ENCODE measurements around the gene SLC25A13.

Gene SLC25A13

GRCh38 chr7:96253964-96254363 is 67.9 kb downstream of the SLC25A13 start:
- H3K27ac ChIP-seq (ENCODE audit: low read length): no peak overlapping the region
- H3F3A ChIP-seq (ENCODE audit: insufficient read depth, low read length): no peaks in the 10 kb centered on the region
- no peaks in the 10 kb centered on the region for H4K20me1 ChIP-seq (ENCODE audit: insufficient read depth, low read length)
- H3K27me3 ChIP-seq (replicated peaks; ENCODE audit: insufficient read depth, low read length): no peaks in the 10 kb centered on the region
- H3K4me2 ChIP-seq (ENCODE audit: low read depth, low read length): no peak overlapping the region
- TF ChIP-seq EZH2phosphoT487 (IDR thresholded peaks at IDR 0.05; ENCODE audit: low read length) (no peak), CTCF (IDR thresholded peaks at IDR 0.05; ENCODE audit: low read length) (no peak), EZH2 (optimal IDR thresholded peaks at IDR 0.05; ENCODE audit: low read depth, low read length) (no peak)
- H3K9ac ChIP-seq (ENCODE audit: low read length): no peak overlapping the region
- H3K4me3 ChIP-seq (ENCODE audit: low read length): no peak overlapping the region
- no peak for DNase-seq
- H3K9me2 ChIP-seq (replicated peaks; ENCODE audit: insufficient read depth, low read length): no peaks in the 10 kb centered on the region
- H3K9me3 ChIP-seq (replicated peaks; ENCODE audit: insufficient read depth, low read length): no peaks in the 10 kb centered on the region
- H3K79me2 ChIP-seq (ENCODE audit: low read length): no peaks in the 10 kb centered on the region
- no peaks in the 10 kb centered on the region for H3K4me1 ChIP-seq (ENCODE audit: low read length)
- no peaks in the 10 kb centered on the region for H3K36me3 ChIP-seq (replicated peaks; ENCODE audit: insufficient read depth, low read length)
- no peak overlapping the region for H2AFZ ChIP-seq (ENCODE audit: low read length)

GRCh38 chr7:96253441-96253840 is 68.5 kb downstream of the SLC25A13 start:
- H3K9ac ChIP-seq (ENCODE audit: low read length): no peak overlapping the region
- no peak for DNase-seq
- H3K4me1 ChIP-seq (ENCODE audit: low read length): no peaks in the 10 kb centered on the region
- H3F3A ChIP-seq (ENCODE audit: insufficient read depth, low read length): no peaks in the 10 kb centered on the region
- no peak for TF ChIP-seq CTCF (IDR thresholded peaks at IDR 0.05; ENCODE audit: low read length)
- TF ChIP-seq EZH2phosphoT487 (IDR thresholded peaks at IDR 0.05; ENCODE audit: low read length): no peak
- no peak for TF ChIP-seq EZH2 (optimal IDR thresholded peaks at IDR 0.05; ENCODE audit: low read depth, low read length)
- H3K4me3 ChIP-seq (ENCODE audit: low read length): no peak overlapping the region
- H3K36me3 ChIP-seq (replicated peaks; ENCODE audit: insufficient read depth, low read length): no peaks in the 10 kb centered on the region
- H3K9me3 ChIP-seq (replicated peaks; ENCODE audit: insufficient read depth, low read length): no peaks in the 10 kb centered on the region
- H3K79me2 ChIP-seq (ENCODE audit: low read length): no peaks in the 10 kb centered on the region
- no peaks in the 10 kb centered on the region for H3K27me3 ChIP-seq (replicated peaks; ENCODE audit: insufficient read depth, low read length)
- H3K9me2 ChIP-seq (replicated peaks; ENCODE audit: insufficient read depth, low read length): no peaks in the 10 kb centered on the region
- no peaks in the 10 kb centered on the region for H4K20me1 ChIP-seq (ENCODE audit: insufficient read depth, low read length)
- no peak overlapping the region for H3K4me2 ChIP-seq (ENCODE audit: low read depth, low read length)
- no peak overlapping the region for H3K27ac ChIP-seq (ENCODE audit: low read length)
- no peak overlapping the region for H2AFZ ChIP-seq (ENCODE audit: low read length)

GRCh38 chr7:96250776-96251361 is 71.0 kb downstream of the SLC25A13 start:
- H3F3A ChIP-seq (ENCODE audit: insufficient read depth, low read length): no peaks in the 10 kb centered on the region
- H3K27me3 ChIP-seq (replicated peaks; ENCODE audit: insufficient read depth, low read length): no peaks in the 10 kb centered on the region
- H3K4me1 ChIP-seq (ENCODE audit: low read length): no peaks in the 10 kb centered on the region

More at GRCh38 chr7:96250776-96251361, 71.0 kb downstream of the SLC25A13 start:
- TF ChIP-seq EZH2phosphoT487 (IDR thresholded peaks at IDR 0.05; ENCODE audit: low read length): no peak
- TF ChIP-seq CTCF (IDR thresholded peaks at IDR 0.05; ENCODE audit: low read length): no peak
- H3K9me2 ChIP-seq (replicated peaks; ENCODE audit: insufficient read depth, low read length): no peaks in the 10 kb centered on the region
- H3K4me2 ChIP-seq (ENCODE audit: low read depth, low read length): no peak overlapping the region
- H3K4me3 ChIP-seq (ENCODE audit: low read length): no peak overlapping the region
- H3K27ac ChIP-seq (ENCODE audit: low read length): no peak overlapping the region
- H3K36me3 ChIP-seq (replicated peaks; ENCODE audit: insufficient read depth, low read length): no peaks in the 10 kb centered on the region
- no peak overlapping the region for H3K9ac ChIP-seq (ENCODE audit: low read length)
- no peaks in the 10 kb centered on the region for H3K9me3 ChIP-seq (replicated peaks; ENCODE audit: insufficient read depth, low read length)
- no peak overlapping the region for H2AFZ ChIP-seq (ENCODE audit: low read length)
- H4K20me1 ChIP-seq (ENCODE audit: insufficient read depth, low read length): no peaks in the 10 kb centered on the region
- no peaks in the 10 kb centered on the region for H3K79me2 ChIP-seq (ENCODE audit: low read length)
- no peak for DNase-seq

Measured in MM.1S (cell line).